Left ventricle myocardium inferior (tissue), 1 donor: ENCODE results near the gene GGN. TPM values are rescaled to one million over a fixed set of nuclear protein-coding genes. Genes with fewer than 3 reads are reported as not detected.
"Not testable (repeated sequence)": the region's sequence is repeated elsewhere in the genome, so short reads cannot be mapped to it uniquely, and the experiment has no call there.

Experiments used
- DNase-seq: peaks from one replicate; pipeline ENCODE4 v3.0.0-alpha.2; 2020
- H3K27ac ChIP-seq: fragments of 200-600 bp; replicated peaks from 2 replicates; pipeline ENCODE4 v1.8.0; 2021
- H3K27me3 ChIP-seq: fragments of 200-600 bp; 2 replicates; pipeline ENCODE4 v1.8.0; 2021; ENCODE audit warnings: low read depth
- H3K36me3 ChIP-seq: fragments of 200-600 bp; 2 replicates; pipeline ENCODE4 v1.8.0; 2021
- H3K4me1 ChIP-seq: fragments of 200-600 bp; 2 replicates; pipeline ENCODE4 v1.8.0; 2021
- H3K4me3 ChIP-seq: fragments of 200-600 bp; 2 replicates; pipeline ENCODE4 v1.8.0; 2021; ENCODE audit warnings: mild to moderate bottlenecking, moderate library complexity
- H3K9me3 ChIP-seq: fragments of 200-600 bp; replicated peaks from 2 replicates; pipeline ENCODE4 v1.8.0; 2021
- CTCF ChIP-seq: fragments of 200-600 bp; IDR thresholded peaks from 2 replicates; pipeline ENCODE4 v1.8.0; 2021; ENCODE audit warnings: antibody characterized with exemption, mild to moderate bottlenecking, borderline replicate concordance
- intact Hi-C: fragments of 100-400 bp; cut with micrococcal nuclease; formaldehyde crosslinking; loops from one replicate; pipeline ENCODE4 v1.11.0; 2022
- total RNA-seq: library from RNA; stranded (reverse); fragmentation: NEBNext Ultra II Directional; extraction: Animal tissue kit (Norgen Biotek cat#: 25700); gene quantifications from one replicate; pipeline ENCODE4 v1.2.1, GENCODE V29; 2021
- donor health status: DM: no; HTN: yes; CAD: no; lungs with severe emphysema.

The GGN gene
- total RNA-seq, 1 donor from 2014 or later = not detected

GRCh38 chr19:38373907-38374331 lies 13.9 kb downstream of the GGN start:
- H3K9me3 ChIP-seq = no peaks in the 10 kb centered on the region
- H3K36me3 ChIP-seq = peaks cover 25% of the 10 kb centered on the region
- H3K27me3 ChIP-seq = no peaks in the 10 kb centered on the region
- TF ChIP-seq CTCF = no peak
- intact Hi-C loops = no loop called here
- no peak for DNase-seq
- peak overlapping the region; percentile 86 for H3K4me3 ChIP-seq
- peaks cover 41% of the 10 kb centered on the region for H3K4me1 ChIP-seq
- H3K27ac ChIP-seq = peak overlapping the region; percentile 93

DNA sequence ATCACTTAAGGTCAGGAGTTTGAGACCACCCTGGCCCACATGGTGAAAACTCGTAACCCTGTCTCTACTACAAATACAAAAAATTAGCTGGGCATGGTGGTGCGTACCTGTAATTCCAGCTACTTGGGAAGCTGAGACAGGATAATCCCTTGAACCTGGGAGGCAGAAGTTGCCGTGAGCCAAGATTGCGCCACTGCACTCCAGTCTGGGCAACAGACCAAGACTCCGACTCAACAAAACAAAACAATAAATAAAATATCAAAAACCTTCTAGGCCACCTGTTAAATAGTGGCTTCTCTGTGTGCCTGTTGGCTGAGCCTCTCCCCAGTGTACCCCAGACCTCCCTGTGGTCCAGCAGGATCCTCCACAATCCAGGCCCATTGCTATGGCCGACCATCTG lies 16.8 kb downstream of the GGN start:
- H3K4me1 ChIP-seq = peaks cover 19% of the 10 kb centered on the region
- no peak for DNase-seq
- H3K36me3 ChIP-seq = no peaks in the 10 kb centered on the region
- no peak for TF ChIP-seq CTCF
- H3K27me3 ChIP-seq = peaks cover 7% of the 10 kb centered on the region
- intact Hi-C loops = no loop called here
- H3K9me3 ChIP-seq = no peaks in the 10 kb centered on the region
- no peak overlapping the region for H3K27ac ChIP-seq
- no peak overlapping the region for H3K4me3 ChIP-seq

GRCh38 chr19:38370299-38370698 lies 17.5 kb downstream of the GGN start:
- H3K27me3 ChIP-seq = peaks cover 7% of the 10 kb centered on the region
- intact Hi-C loops = no loop called here
- DNase-seq = no peak
- peaks cover 11% of the 10 kb centered on the region for H3K4me1 ChIP-seq
- no peaks in the 10 kb centered on the region for H3K9me3 ChIP-seq
- H3K4me3 ChIP-seq = no peak overlapping the region
- H3K36me3 ChIP-seq = no peaks in the 10 kb centered on the region
- no peak for TF ChIP-seq CTCF
- H3K27ac ChIP-seq = no peak overlapping the region

GRCh38 chr19:38369584-38369983 lies 18.2 kb downstream of the GGN start:
- no peaks in the 10 kb centered on the region for H3K36me3 ChIP-seq
- H3K4me1 ChIP-seq = peaks cover 4% of the 10 kb centered on the region
- intact Hi-C loops = no loop called here
- no peak overlapping the region for H3K4me3 ChIP-seq
- no peak for DNase-seq
- no peak for TF ChIP-seq CTCF
- no peaks in the 10 kb centered on the region for H3K9me3 ChIP-seq
- H3K27me3 ChIP-seq = peaks cover 7% of the 10 kb centered on the region
- no peak overlapping the region for H3K27ac ChIP-seq

- no peak for TF ChIP-seq CTCF
- H3K27me3 ChIP-seq = peaks cover 7% of the 10 kb centered on the region
- no peak for DNase-seq
- no peak overlapping the region for H3K4me3 ChIP-seq
- peaks cover 10% of the 10 kb centered on the region for H3K4me1 ChIP-seq
- H3K36me3 ChIP-seq = no peaks in the 10 kb centered on the region
- intact Hi-C loops = no loop called here
- H3K9me3 ChIP-seq = no peaks in the 10 kb centered on the region
- H3K27ac ChIP-seq = no peak overlapping the region
These were observed 20.8 kb downstream of the GGN start for GRCh38 chr19:38367041-38367440.

DNA sequence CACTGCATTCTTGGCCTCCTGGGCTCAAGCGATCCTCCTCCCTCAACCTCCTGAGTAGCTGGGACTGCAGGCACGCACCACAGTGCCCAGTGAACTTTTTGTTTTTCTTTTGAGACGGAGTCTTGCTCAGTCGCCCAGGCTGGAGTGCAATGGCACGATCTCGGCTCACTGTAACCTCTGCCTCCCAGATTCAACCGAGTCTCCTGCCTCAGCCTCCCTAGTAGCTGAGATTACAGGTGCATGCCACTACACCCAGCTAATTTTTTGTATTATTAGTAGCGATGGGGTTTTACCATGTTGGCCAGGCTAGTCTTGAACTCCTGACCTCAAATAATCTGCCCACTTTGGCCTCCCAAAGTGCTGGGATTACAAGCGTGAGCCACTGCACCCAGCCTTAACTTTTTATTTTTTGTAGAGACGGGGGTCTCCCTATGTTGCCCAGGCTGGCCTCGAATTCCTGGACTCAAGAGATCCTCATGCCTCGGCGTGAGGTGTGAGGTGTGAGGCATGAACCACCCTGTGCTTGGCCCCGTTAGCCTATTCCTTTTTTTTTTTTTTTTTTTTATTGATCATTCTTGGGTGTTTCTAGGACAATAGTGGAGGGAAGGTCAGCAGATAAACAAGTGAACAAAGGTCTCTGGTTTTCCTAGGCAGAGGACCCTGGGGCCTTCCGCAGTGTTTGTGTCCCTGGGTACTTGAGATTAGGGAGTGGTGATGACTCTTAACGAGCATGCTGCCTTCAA lies 24.7 kb downstream of the GGN start:
- peak overlapping the region; percentile 86 for H3K4me3 ChIP-seq
- DNase-seq, intact Hi-C loops, H3K36me3 ChIP-seq, H3K9me3 ChIP-seq, H3K27ac ChIP-seq: not testable (repeated sequence)
- H3K27me3 ChIP-seq = peaks cover 33% of the 10 kb centered on the region
- peaks cover 20% of the 10 kb centered on the region for H3K4me1 ChIP-seq
